Measurements from ENCODE around the gene NHS.
"Not testable (repeated sequence)": the region's sequence is repeated elsewhere in the genome, so short reads cannot be mapped to it uniquely, and the experiment has no call there.

The NHS gene

DNA sequence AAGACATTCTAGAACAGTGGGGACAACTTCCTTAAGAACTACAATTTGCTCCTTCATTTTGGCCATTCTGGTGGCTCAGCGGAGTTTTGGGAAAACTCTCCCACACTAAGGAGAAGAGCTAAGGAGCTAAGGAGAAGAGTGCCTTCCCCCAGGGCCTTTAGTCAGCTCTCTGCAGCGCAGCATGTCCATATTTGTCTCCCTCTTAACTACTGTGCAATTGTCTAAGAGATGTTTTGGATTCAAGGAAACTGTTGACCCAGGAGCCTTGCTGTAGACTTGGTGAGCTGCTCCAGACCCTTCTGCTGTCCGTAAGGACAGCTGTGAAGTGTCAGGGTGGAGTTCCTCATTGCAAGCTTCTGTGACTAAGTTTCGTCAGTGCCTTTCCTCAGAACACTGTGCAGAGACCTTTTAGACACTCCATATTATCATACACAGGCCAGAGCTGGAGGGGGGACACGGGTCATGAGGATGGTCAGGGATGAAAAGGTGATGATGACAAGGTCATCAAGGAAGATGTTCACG is 179.0 kb downstream of the NHS start:
- DNase-seq = no peak

DNA sequence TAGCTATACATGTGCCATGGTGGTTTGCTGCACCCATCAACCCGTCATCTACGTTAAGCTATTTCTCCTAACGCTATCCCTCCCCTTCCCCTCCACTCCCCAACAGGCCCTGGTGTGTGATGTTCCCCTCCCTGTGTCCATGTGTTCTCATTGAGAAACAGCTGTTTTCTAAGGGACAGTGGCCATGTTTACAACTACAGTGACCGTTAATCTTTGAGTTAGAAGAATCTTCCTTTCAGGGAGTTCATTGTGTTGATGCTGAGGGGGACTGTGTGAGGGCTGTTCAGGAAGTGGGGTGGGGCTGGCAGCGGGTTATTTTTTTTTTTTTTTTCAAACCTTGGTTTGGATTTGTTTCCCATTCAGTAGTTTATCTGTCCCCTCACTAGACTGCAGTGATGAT is 179.9 kb downstream of the NHS start:
- no peak for DNase-seq

DNA sequence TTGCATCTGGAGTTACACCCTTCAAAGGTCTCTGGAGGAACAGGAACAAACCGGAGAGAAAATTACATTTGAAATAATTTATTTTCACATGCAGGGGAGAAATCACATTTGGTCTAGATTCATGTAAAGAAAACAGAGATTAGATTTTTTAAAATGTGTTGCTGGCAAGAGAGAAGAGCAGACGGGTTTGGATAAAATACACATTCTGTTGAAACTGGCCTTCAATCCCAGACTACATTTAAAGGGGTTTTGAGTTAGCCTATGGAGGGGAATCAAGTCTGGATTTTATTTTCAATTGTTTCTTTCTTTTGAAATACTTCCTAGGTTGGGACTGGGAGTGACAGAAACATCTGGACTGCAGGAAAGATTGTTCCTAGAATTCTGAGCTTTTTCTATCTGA is 180.8 kb downstream of the NHS start:
- DNase-seq = no peak

DNA sequence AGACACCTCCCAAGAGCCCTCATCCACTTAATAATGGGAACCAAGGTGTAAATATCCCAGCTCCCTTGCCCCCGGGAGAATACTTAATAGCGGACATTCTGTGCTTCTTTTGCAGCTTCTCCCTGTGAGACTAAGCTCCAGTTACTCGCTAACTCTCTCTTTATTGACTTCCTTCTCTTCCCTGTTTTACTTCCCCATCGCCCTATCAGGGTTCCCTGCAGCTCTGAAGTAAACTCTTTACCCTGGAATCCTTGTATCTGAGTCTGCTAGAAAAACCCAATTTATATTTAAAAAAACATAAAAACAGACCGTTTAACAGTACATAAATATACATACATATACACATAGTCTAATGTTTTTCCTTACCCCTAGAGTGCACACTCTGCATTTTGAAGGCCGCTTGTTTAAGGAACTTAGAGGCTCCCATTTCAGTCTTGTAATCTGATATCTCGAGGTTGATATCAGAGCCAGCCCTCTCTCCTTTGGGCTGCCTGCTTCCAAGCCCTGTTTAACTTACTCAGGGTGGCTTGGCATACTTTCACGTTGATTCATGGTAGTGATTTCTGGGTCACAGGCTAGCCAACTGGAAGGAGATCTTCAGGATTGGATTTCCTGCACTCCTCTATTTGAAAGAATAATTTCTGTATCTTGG is 184.9 kb downstream of the NHS start:
- DNase-seq = no peak

DNA sequence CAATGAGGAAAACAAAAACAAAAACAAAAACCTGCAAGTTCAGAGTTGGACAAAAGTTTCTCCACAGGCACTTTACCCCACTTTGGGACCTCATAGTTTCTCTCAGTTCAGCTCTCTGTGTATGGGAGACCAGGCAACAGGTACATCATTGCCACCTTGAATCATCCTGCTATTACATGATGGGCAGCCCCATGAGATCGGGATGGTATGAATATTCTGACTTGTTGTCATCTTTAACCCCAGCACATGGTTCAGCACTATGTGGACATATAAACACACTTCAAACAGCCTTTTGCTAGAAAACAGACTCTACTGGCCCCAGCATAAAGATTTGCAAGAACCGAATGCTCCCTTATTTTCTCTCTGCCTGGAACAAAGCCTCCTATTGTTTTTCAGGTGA is 185.4 kb downstream of the NHS start:
- no peak for DNase-seq

DNA sequence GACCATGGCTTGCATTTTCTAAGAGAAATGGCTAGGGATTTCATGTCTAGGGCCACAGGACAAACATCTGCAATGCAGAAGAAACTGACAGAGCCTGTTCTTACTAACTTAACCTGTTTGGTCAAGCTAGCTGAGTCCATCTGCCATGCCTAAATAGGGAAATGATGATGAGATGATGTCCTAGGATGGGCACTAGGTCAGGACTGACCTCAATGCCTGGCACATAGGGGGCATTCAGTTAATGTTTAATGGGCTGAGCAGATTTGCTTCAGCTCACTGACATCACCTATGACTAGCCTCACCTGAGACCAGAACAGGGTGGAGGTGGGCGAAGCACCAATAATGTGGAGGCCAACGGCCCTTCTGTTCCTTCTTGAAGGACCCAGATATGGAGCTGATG is 188.1 kb downstream of the NHS start:
- DNase-seq = no peak

DNA sequence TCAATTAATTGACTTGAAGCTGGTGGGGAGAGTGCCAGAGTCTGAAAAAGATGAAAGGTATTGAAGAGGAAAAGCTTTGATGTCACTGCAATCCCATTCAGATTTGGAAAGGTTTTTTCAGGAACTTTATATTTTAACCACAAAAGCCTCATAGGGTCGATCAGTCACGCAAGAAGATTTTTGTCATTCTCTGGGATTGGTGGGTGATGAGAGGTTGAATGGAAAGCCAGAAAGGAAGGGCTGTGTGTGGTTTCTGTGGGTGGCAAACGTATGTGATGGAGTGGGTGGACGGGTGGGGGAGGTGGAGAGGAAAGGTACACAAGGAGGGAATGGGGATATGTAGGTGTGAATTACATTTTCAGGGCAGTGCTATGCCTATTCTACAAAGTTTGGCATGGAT is 188.5 kb downstream of the NHS start:
- DNase-seq = no peak

DNA sequence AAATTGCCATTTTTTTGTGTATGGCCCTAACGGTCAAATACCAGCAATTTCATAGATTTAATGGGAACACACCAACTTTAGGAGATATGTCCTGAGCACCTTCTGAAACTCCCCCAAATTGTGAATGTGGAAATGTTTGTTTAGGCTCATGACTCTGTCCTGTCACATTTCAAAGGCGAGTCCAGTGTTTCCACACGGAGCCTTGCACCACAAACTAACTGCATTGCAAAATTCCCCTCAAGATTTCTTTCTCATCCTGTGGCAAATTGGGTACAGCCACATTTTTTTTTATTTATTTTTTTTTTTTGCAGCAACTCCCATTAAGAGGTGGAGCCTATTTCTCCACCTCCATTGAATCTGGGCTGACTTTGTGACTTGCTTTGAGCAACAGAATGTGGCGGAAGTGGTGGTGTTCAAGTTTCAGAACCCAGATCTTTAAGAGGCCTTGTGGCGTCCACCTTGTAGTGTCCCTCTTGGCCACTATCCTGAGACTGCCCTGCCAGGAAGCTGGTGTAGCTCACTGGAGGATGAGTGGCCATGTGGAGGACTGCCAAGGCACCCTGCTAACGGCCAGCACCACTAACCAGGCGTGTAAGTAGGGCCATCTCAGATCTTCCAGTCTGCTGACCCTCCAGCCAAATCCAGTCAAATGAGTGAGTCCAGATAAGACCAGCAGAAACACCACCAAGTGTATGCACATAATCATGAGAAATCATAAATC is 189.8 kb downstream of the NHS start:
- DNase-seq = no peak

DNA sequence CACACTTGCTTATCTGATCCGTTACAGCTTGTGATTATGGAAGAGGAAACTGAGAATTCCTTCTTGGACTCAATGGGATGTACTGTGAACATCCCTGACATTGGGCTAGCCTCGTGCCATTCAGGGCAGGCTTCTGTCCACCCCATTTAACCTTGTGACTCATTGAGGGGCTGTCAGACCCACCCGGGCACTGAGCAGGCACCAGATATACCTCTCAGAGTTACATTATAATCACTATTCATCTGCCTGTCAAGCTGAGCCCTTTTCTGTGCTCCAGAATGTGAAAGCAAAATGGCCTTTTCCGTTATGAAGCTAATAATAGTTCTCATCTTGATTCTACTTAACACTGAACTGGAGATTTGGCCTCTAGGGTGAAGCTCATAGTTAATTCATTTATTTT is 191.7 kb downstream of the NHS start:
- DNase-seq = no peak

DNA sequence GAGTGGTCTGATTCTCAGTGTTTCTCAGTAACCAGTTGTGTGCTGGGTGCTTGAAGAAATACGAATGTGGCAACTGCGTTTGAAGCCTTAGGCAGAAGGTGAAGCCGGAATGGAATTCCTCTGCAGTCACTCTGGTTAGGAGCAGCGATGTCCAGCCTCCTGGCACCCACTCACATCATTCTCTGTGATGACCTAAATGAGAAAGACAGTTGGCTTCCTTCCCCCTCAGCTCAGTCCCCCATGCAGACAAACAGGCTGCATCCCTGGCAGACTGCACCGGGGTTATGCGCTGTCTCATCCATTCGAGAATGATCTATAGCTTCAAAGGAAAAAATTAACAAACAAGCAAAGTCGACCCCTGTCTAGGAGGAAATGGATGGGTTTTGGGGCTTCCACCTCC is 192.2 kb downstream of the NHS start:
- no peak for DNase-seq

DNA sequence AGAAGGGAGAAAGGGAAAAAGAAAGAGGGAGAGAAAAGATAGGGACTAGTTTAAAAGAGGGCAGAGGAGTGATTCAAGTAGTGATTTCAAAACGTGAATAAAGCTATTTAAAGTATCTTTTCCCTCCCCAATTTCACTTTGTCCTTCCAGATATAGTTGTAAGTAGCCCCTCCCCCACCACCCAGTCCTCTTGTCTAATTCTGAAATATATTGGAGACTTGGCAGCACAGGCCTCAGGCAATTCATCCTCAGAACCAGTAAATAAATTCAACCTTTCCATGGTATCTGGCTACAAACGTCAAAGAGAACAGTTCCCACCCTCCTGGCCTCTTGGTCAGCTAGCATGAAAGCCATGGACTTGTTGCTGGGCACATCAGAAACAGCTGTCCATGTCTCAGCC is 192.8 kb downstream of the NHS start:
- no peak for DNase-seq

DNA sequence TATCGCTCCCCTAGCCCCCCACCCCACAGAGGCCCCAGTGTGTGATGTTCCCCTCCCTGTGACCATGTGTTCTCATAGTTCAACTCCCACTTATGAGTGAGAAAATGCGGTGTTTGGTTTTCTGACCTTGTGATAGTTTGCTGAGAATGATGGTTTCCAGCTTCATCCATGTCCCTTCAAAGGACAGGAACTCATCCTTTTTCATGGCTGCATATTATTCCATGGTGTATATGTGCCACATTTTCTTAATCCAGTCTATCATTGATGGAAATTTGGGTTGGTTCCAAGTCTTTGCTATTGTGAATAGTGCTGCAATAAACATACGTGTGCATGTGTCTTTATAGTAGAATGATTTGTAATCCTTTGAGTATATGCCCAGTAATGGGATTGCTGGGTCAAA is 193.8 kb downstream of the NHS start:
- DNase-seq = not testable (repeated sequence)

DNA sequence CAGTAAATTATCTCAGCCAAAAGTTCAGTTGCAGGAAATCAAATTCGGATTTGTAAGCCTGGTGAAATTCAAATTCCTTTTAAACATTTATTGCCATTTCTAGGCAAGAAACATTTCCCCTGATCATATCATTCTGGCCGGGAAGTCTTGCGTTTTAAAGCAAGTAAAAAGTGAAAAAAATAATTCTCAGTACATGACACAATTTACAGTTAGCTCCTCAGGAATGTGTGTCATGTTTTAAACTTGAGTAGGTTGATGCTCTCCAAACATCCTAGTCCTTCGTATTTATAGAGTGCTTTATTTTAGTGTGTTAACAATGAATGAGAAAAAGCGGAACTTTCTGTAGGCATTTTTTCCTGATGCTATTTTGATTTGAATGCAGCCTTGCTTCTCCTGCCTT is 204.0 kb downstream of the NHS start:
- DNase-seq = no peak

DNA sequence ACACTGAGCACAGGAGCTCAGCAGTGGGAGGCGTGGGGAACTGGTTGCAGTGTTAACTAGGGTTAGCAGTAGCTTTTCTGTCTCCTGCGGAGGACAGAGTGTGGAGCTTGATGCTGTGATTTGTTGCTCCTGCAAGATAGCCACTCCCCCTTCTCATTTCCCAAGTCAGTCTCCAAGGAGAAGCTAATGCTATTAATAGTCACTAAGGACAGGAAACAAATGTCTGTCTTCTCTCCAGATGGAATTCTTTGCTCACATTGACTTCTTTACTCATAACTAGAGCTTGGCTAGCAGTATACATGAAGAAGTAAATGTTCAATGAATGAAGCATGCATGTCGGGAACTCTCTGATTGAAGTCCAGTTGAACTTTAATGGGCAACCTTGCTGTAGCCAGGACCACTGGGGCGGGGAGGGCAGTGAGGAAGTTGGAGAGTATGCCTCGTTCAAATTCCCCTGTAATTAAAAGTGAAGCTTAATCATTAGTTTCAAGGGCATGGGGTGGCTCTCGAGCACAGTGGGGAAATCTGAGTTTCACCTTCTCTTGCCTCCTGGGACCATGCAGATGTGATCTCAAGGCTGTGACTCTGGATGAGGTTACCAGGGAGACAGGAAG is 205.6 kb downstream of the NHS start:
- no peak for DNase-seq

DNA sequence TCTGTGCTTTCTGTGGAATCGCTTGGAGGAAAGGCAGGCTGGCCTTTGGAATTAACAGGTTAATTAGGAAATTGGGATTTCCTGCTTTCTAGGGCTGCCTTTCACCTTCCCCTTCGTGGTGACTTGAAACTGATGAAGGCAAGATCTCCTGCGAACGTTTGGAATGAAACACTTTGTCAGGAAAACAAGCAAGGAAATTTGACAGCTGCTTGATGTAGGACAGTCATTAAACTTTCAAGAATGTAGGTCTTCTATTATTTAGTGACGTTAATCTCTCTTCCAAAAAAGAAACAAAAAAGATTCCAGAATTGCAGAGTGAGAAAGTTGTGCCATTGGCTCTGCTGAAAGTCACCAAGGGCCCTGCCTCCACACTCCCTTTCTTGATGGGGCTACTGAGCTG is 206.6 kb downstream of the NHS start:
- DNase-seq = no peak

DNA sequence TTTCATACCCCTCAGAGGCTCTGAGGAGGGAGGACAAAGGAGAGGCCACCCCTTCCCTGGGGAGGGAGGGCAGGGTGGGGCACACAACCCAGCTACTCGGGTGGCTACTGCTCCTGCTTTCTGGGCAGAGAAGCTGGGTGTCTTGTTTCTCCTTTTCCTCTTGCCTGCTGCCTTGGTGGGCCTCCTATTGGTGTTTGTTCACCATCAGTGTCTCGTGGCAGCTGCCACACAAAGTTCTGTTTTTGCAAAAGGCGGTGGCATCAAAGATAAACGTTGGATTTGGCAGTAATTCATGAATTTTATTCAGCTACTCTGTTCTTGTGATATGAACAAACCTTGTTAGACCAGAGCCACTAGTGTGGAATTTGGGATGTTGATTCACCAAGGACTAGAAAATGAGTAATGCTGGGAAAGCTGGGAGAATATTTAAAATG is 209.3 kb downstream of the NHS start:
- DNase-seq = no peak

DNA sequence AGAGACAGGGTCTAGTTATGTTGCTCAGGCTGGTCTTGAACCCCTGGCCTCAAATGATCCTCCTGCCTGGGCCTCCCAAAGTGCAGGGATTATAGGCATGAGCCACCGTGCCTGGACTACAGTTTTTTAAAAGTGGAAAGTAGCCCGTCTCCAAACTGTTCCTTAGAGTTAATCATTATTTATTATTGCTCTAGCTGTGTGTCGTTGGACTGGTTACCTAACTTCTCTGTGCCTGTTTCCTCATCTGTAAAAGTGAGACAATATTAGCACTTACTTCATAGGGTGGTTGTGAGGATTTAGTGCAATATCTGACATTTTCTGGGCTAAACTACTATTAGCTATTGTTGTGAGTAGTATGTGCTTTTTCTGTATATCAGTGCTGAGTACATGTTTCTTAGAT is 210.0 kb downstream of the NHS start:
- DNase-seq = no peak

DNA sequence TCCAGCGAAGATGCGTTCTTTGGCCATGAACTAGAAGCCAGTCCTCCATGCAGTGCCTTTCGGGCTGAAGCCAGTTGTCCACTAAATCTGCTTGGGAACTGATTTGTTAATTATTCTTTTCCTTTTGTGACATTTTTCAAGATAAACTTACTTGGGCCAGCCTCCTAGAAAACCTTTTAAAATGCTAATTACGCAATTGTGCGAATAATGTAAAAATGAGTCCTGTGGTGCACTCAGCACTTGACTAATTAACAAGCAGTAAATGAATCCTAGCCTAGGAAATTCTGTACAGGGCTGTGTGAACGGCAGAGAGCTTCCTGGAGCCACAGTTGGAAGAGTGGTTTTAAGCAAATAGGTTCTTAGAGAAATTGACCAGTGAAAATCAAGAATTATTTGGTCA is 212.4 kb downstream of the NHS start:
- DNase-seq = no peak

DNA sequence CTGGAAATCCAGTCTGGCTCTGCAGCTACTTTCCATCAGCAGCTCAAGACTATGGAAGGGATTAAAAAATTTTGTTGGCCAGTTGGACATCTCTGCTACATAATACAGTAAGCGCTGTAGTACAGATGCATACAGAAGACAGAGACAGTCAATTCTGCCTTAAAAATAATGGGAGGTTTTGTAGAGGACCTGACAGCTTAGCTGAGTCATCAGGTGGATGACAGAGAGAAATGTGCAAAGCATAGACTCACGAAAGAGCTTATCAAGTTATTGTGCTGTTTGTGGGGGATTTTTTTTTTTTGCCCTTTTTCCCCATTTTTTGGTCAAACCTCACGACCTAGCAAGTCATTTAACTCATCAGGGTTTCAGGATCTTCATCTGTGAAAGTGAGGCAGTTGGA is 213.3 kb downstream of the NHS start:
- no peak for DNase-seq

DNA sequence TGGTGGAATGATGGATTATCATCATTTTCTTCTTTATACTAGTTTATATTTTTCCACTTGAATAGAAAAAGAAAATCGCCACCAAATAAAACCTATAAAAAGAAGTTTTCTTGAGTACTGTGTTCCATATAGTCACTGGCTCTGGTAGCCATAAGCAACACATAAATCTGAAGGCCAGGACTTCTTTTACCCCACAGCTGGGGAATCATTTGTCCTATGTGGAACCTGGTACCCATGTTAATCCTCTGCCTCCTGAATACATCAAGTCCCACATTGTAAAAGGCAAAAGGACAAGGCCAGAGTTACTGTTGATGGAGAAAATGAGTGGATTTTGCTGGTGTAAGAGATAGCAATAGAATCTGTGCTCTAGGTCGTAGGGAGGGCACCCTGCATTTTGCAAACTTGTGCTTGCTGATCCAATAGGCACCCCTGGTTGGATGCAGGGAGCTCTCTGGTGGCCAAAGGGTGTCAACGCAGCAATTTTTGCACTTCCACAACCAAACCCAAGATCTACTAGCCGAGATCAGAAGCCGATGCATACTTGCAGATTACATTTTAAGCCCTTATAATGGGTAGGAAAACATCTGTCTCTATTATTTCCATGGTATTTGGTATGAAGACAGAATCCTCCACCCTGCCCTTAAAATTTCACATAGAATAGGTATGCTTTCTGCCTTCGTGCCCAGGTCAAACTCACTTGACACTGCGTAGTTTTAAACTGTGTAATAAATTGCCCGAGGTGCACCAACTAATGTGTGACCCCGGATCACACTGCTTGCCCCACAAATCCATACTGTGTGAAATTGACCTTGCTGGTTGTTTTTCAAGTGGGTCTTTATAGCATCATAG is 216.1 kb downstream of the NHS start:
- DNase-seq = peak; percentile 43

DNA sequence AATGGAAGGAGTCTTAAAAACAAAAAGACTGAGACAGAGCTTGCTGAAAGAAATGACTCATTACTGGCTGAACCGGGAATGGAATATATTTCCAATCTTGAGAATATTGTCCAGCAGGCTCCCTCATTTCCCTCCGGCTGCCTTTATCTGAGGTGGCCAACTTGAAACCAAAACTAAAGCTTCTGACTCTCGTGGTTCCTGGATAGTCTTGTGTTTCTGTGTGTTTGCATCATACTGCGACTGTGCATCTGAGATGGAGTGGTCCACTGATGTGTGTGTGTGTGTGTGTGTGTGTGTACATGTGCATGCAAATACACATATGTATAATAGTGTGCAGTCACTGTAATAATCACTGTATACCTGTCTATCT is 216.7 kb downstream of the NHS start:
- peak; percentile 8 for DNase-seq

DNA sequence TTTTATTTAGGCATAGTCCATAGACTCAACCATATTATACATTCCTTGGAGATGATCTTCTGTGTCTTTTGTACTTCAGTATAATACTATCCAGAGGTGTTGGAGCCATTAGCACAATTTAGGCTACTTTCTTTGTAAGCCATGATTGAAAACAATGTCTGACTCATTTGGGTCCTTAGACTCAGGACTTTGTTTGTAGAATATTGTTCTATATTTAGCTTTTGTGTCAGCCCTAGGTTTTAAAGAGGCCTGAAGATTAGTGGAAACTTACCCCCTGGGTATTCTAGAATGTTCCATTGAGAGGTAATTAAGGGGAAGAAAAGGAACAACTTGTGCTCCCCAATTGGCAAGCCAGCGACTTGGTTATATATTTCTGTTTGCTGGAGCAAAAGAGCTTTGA is 217.1 kb downstream of the NHS start:
- no peak for DNase-seq

DNA sequence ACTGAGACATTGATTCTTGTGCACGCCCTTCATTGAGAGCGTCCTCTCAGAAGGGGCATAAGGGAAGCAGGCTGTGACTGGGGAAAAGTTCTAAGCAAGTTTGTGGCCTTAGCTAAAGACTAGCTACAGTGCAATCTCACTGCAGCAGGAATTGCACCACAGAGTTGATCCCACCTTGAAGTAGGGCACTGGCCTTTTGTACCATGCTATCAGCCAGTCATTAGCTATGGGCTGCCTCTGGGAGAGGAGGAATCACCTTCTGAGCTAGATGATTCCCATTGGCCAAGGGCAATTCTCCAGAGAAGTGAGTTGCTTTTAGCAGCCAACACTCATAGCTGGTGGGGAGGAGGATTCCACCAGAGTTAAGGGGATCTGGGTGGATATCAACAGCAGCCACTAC is 219.7 kb downstream of the NHS start:
- DNase-seq = no peak
